IMR-90 (cell line): ENCODE measurements around the gene PCDHA1. TPM values are rescaled to one million over a fixed set of nuclear protein-coding genes. Genes with fewer than 3 reads are reported as not detected.

Experiments
- ATAC-seq: fragments of 200-7000 bp; cut with Tn5 transposase; 2 replicates; pipeline ENCODE4 v1.9.1; 2020; ENCODE audit warnings: low read depth, mild to moderate bottlenecking, moderate library complexity
- BruUV-seq: library from RNA; stranded (reverse); fragments of 400-500 nt; replicated peaks from 2 replicates; lab custom pipeline; 2021; lab: Mats Ljungman, UMichigan
- CTCF ChIA-PET: fragments of 300-600 bp; formaldehyde crosslinking; extraction: SDS; loops from one replicate; lab custom pipeline; 2021; ENCODE audit warnings: antibody characterized with exemption; lab: Yijun Ruan, JAX
- POLR2A ChIA-PET: fragments of 300-600 bp; sonication (Branson Sonifier 250); formaldehyde crosslinking; loops from one replicate; lab custom pipeline; 2022; ENCODE audit warnings: antibody characterized with exemption; ENCODE audit not compliant: unreplicated experiment; lab: Charles Lee
- DNase-seq: peaks from one replicate; pipeline ENCODE4 v3.0.0; 2013
- H2AFZ ChIP-seq: replicated peaks from 2 replicates; pipeline ENCODE3; 2013; ENCODE audit warnings: low read length, mild to moderate bottlenecking; ENCODE audit not compliant: poor library complexity
- H2AK5ac ChIP-seq: 2 replicates; pipeline ENCODE4 v1.6.1; 2013; ENCODE audit warnings: low read depth, low read length, inconsistent platforms
- H2AK9ac ChIP-seq: replicated peaks from 2 replicates; pipeline ENCODE3; 2013; ENCODE audit warnings: mild to moderate bottlenecking, low read depth, low read length, moderate library complexity; ENCODE audit not compliant: poor library complexity
- H2BK120ac ChIP-seq: 2 replicates; pipeline ENCODE4 v1.6.1; 2013; ENCODE audit warnings: low read depth, low read length, inconsistent platforms
- H2BK15ac ChIP-seq: 3 replicates; pipeline ENCODE4 v1.6.1; 2013; ENCODE audit warnings: low read depth, low read length, inconsistent platforms
- H2BK20ac ChIP-seq: 2 replicates; pipeline ENCODE4 v1.6.1; 2013; ENCODE audit warnings: low read depth, mild to moderate bottlenecking, inconsistent platforms, low read length, moderate library complexity
- H2BK5ac ChIP-seq: 2 replicates; pipeline ENCODE4 v1.6.1; 2013; ENCODE audit warnings: mild to moderate bottlenecking, low read depth, low read length, inconsistent platforms; ENCODE audit not compliant: poor library complexity, severe bottlenecking
- H3K14ac ChIP-seq: replicated peaks from 2 replicates; pipeline ENCODE4 v1.6.1; 2013; ENCODE audit warnings: low read depth, low read length, inconsistent platforms
- H3K18ac ChIP-seq: 2 replicates; pipeline ENCODE4 v1.6.1; 2013; ENCODE audit warnings: low read depth, low read length, control low read depth
- H3K23ac ChIP-seq: 2 replicates; pipeline ENCODE4 v1.6.1; 2013; ENCODE audit warnings: low read depth, low read length, inconsistent platforms
- H3K27ac ChIP-seq: 2 replicates; pipeline ENCODE4 v1.5.1; 2013; ENCODE audit warnings: mild to moderate bottlenecking, control low read depth, low read length; ENCODE audit not compliant: insufficient read depth
- H3K27me3 ChIP-seq: 2 replicates; pipeline ENCODE4 v1.6.1; 2013; ENCODE audit warnings: low read length; ENCODE audit not compliant: control insufficient read depth, insufficient read depth
- H3K36me3 ChIP-seq: 2 replicates; pipeline ENCODE4 v1.6.1; 2013; ENCODE audit warnings: low read length, mixed read lengths; ENCODE audit not compliant: control insufficient read depth, insufficient read depth
- H3K4ac ChIP-seq: 2 replicates; pipeline ENCODE4 v1.6.1; 2013; ENCODE audit warnings: low read depth, low read length, inconsistent platforms
- H3K4me1 ChIP-seq: 2 replicates; pipeline ENCODE4 v1.6.1; 2013; ENCODE audit warnings: low read length, mixed read lengths; ENCODE audit not compliant: control insufficient read depth, insufficient read depth
- H3K4me2 ChIP-seq: 2 replicates; pipeline ENCODE4 v1.6.1; 2013; ENCODE audit warnings: low read depth, mild to moderate bottlenecking, control low read depth, low read length, moderate library complexity
- H3K4me3 ChIP-seq: 2 replicates; pipeline ENCODE4 v1.5.1; 2013; ENCODE audit warnings: low read depth, mild to moderate bottlenecking, control low read depth, low read length, moderate library complexity; ENCODE audit not compliant: insufficient read depth
- H3K56ac ChIP-seq: 2 replicates; pipeline ENCODE4 v1.6.1; 2013; ENCODE audit warnings: low read length, inconsistent platforms; ENCODE audit not compliant: insufficient read depth; ENCODE audit errors: extremely low read depth
- H3K79me1 ChIP-seq, 2 experiments: 2 replicates each; pipeline ENCODE4 v1.6.1; 2013; ENCODE audit warnings: low read length in 2 of 2, inconsistent platforms in 1 of 2, low read depth in 1 of 2
- H3K9ac ChIP-seq: 2 replicates; pipeline ENCODE4 v1.6.1; 2013; ENCODE audit warnings: low read depth, low read length, control low read depth
- H3K9me1 ChIP-seq: 2 replicates; pipeline ENCODE4 v1.6.1; 2013; ENCODE audit warnings: low read length, inconsistent platforms; ENCODE audit not compliant: insufficient read depth
- H3K9me3 ChIP-seq: 2 replicates; pipeline ENCODE4 v1.6.1; 2013; ENCODE audit warnings: low read length; ENCODE audit not compliant: control insufficient read depth, insufficient read depth
- H4K20me1 ChIP-seq: 2 replicates; pipeline ENCODE4 v1.6.1; 2013; ENCODE audit warnings: low read length, inconsistent platforms; ENCODE audit not compliant: insufficient read depth
- H4K5ac ChIP-seq: 2 replicates; pipeline ENCODE4 v1.6.1; 2013; ENCODE audit warnings: mild to moderate bottlenecking, low read depth, low read length, control low read depth
- H4K8ac ChIP-seq, 2 experiments: 2 replicates each; pipeline ENCODE4 v1.6.1; 2013; ENCODE audit warnings: low read depth in 2 of 2, low read length in 2 of 2, control low read depth in 1 of 2, inconsistent platforms in 1 of 2
- H4K91ac ChIP-seq: 2 replicates; pipeline ENCODE4 v1.6.1; 2013; ENCODE audit warnings: low read depth, low read length, inconsistent platforms; ENCODE audit not compliant: insufficient read depth
- CEBPB ChIP-seq: IDR thresholded peaks from 2 replicates; pipeline ENCODE4 v1.6.1; 2012; ENCODE audit warnings: low read depth, low read length, improper control_type of control experiment
- CHD1 ChIP-seq: IDR thresholded peaks from 2 replicates; pipeline ENCODE4 v1.6.1; 2012; ENCODE audit warnings: low read depth, low read length, improper control_type of control experiment
- CTCF ChIP-seq: conservative IDR thresholded peaks from 2 replicates; pipeline ENCODE4 v1.5.1; 2012; ENCODE audit warnings: mild to moderate bottlenecking, low read depth, low read length, improper control_type of control experiment
- MAFK ChIP-seq: IDR thresholded peaks from 2 replicates; pipeline ENCODE4 v1.6.1; 2012; ENCODE audit warnings: low read depth, low read length, improper control_type of control experiment
- MXI1 ChIP-seq: IDR thresholded peaks from 2 replicates; pipeline ENCODE4 v1.6.1; 2012; ENCODE audit warnings: low read depth, mild to moderate bottlenecking, low read length, moderate library complexity, borderline replicate concordance
- RCOR1 ChIP-seq: IDR thresholded peaks from 2 replicates; pipeline ENCODE4 v1.6.1; 2012; ENCODE audit warnings: mild to moderate bottlenecking, low read length, improper control_type of control experiment; ENCODE audit not compliant: insufficient replicate concordance
- SMC3 ChIP-seq: fragments of 150-350 bp; IDR thresholded peaks from 2 replicates; pipeline ENCODE4 v1.6.1; 2016; ENCODE audit warnings: low read depth, mild to moderate bottlenecking, antibody characterized with exemption, low read length, moderate library complexity
- WGBS, 2 experiments: methylation state at CpG; one replicate each; pipeline versions ENCODE4 v1.1.5 to v1.1.7; 2013; ENCODE audit warnings: missing lambda C conversion rate in 2 of 2; ENCODE audit not compliant: insufficient read length in 1 of 2; ENCODE audit errors: extremely low coverage in 2 of 2; 5-methylcytosine and 5-hydroxymethylcytosine counted together
- dilution Hi-C: fragments of 300-500 bp; cut with HindIII; formaldehyde crosslinking; loops from one replicate; pipeline ENCODE4 v1.14.3; 2018; ENCODE audit warnings: low sequenced_read_pairs; ENCODE audit not compliant: unreplicated experiment
- in situ Hi-C: fragments of 300-500 bp; cut with MboI; formaldehyde crosslinking; loops from 3 replicates; pipeline ENCODE4 v1.14.3; 2019; ENCODE audit warnings: low sequenced_read_pairs, inconsistent platforms, mixed read lengths
- intact Hi-C: fragments of 100-400 bp; cut with micrococcal nuclease; formaldehyde crosslinking; loops from 2 replicates; pipeline ENCODE4 v1.10.0; 2022
- polyA plus RNA-seq, 3 experiments: library from polyadenylated mRNA; depleted of rRNA; stranded (reverse); fragments of >200 nt; gene quantifications; 2 replicates each; pipeline ENCODE4 v1.2.3, GENCODE V29; 2012; ENCODE audit warnings: low replicate concordance in 1 of 3
- total RNA-seq: library from RNA; depleted of rRNA; stranded (reverse); fragments of >200 nt; gene quantifications from 2 replicates; pipeline ENCODE4 v1.2.3, GENCODE V29; 2012
- TF ChIP-seq, protein P1 (sequence below): fragments of 150-350 bp; IDR thresholded peaks from 2 replicates; pipeline ENCODE4 v1.6.1; 2017; ENCODE audit warnings: mild to moderate bottlenecking, antibody characterized with exemption, low read length, low read depth
- TF ChIP-seq, protein P2 (sequence below): fragments of 150-350 bp; IDR thresholded peaks from 2 replicates; pipeline ENCODE4 v1.6.1; 2016; ENCODE audit warnings: low read depth, mild to moderate bottlenecking, low read length, moderate library complexity, borderline replicate concordance

Gene PCDHA1
- total and polyA plus RNA-seq, 2 of the 4 experiments (the other 2 are of a cell fraction) = under 0.01 to 0.05 TPM

DNA sequence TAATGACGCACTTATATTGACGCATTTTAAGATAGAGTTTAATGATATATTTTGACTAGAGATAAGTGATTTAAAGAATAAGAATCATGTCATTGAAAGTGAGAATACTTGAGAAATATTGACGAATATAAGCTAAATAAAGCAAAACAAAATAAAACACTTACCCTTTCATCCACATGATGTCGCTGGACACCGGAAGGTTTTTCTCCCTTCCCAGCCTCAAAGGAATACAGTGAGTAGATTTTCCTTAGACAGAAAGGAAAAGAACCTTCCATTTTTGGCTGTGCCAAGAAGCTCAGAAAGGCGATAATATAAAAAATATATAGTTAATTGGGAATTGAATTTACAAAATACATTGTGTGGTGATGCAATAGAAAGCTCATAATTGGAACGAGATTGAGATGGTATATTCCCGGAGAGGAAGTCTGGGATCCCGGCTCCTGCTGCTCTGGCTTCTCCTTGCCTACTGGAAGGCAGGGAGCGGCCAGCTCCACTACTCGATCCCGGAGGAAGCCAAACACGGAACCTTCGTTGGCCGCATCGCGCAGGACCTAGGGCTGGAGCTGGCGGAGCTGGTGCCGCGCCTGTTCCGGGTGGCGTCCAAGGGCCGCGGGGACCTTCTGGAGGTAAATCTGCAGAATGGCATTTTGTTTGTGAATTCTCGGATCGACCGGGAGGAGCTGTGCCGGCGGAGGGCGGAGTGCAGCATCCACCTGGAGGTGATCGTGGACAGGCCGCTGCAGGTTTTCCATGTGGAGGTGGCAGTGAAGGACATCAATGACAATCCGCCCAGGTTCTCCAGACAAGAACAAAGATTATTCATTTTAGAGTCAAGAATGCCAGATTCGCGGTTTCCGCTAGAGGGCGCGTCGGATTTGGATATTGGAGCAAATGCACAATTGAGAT is 35.7 kb downstream of the PCDHA1 start, which contains the start of gene PCDHA5:
Gene PCDHA5 (plus strand): TSS at position 239 of the 906 bp plus-strand sequence.
- Histone ChIP-seq H3K36me3 (no peaks in the 10 kb centered on the region), H3K27ac (no peak within 1 kb of the TSS), H4K5ac (no peak within 1 kb of the TSS), H3K4me1 (no peaks in the 10 kb centered on the region), H3K9me1 (no peaks in the 10 kb centered on the region), H2BK5ac (no peak within 1 kb of the TSS), H3K4me3 (no peak within 1 kb of the TSS), H4K8ac (no peak within 1 kb of the TSS), H3K18ac (no peak within 1 kb of the TSS), H2BK20ac (no peak within 1 kb of the TSS), H3K4ac (no peak within 1 kb of the TSS), H3K4me2 (no peak within 1 kb of the TSS), H3K56ac (no peak within 1 kb of the TSS), H2AFZ (no peak within 1 kb of the TSS), H4K20me1 (no peaks in the 10 kb centered on the region), H3K27me3 (no peaks in the 10 kb centered on the region), H3K9me3 (peaks cover 9% of the 10 kb centered on the region), H4K91ac (no peak within 1 kb of the TSS), H3K14ac (no peak within 1 kb of the TSS), H2AK9ac (no peak within 1 kb of the TSS), H3K79me1 (no peaks in the 10 kb centered on the region), H3K9ac (no peak within 1 kb of the TSS), H2BK120ac (no peak within 1 kb of the TSS), H2AK5ac (no peak within 1 kb of the TSS), H3K23ac (no peak within 1 kb of the TSS), H2BK15ac (no peak within 1 kb of the TSS)
- WGBS, 2 experiments = 22% methylated on average over 17 of the region's 39 CpGs; no CpG with 5 or more reads in 1 of the 2 experiments
- no TSS peak for BruUV-seq
- no peak for ATAC-seq
- no peak for TF ChIP-seq MXI1
- no peak for TF ChIP-seq CEBPB
- TF ChIP-seq, protein P1, sequence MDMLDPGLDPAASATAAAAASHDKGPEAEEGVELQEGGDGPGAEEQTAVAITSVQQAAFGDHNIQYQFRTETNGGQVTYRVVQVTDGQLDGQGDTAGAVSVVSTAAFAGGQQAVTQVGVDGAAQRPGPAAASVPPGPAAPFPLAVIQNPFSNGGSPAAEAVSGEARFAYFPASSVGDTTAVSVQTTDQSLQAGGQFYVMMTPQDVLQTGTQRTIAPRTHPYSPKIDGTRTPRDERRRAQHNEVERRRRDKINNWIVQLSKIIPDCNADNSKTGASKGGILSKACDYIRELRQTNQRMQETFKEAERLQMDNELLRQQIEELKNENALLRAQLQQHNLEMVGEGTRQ = no peak
- no peak for TF ChIP-seq SMC3
- peak; percentile 33; the same call in 1 of the 2 replicates for TF ChIP-seq CTCF
- TF ChIP-seq, protein P2, sequence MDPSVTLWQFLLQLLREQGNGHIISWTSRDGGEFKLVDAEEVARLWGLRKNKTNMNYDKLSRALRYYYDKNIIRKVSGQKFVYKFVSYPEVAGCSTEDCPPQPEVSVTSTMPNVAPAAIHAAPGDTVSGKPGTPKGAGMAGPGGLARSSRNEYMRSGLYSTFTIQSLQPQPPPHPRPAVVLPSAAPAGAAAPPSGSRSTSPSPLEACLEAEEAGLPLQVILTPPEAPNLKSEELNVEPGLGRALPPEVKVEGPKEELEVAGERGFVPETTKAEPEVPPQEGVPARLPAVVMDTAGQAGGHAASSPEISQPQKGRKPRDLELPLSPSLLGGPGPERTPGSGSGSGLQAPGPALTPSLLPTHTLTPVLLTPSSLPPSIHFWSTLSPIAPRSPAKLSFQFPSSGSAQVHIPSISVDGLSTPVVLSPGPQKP = no peak
- TF ChIP-seq MAFK = no peak
- no peak for TF ChIP-seq CHD1
- no peak for TF ChIP-seq RCOR1
- POLR2A ChIA-PET = no interaction called here
- dilution Hi-C loops (no loop called here), in situ Hi-C loops (no loop called here), intact Hi-C loops (no loop called here)
- DNase-seq = no peak
- CTCF ChIA-PET = interaction anchor here (0.6 kb wide), 1 partner anchor 31 kb away, joined by 3 read pairs; no protein-coding TSS in a partner anchor
